Measurements from ENCODE around the gene KCTD17. TPM values are rescaled to one million over a fixed set of nuclear protein-coding genes. Genes with fewer than 3 reads are reported as not detected.

Gene KCTD17
- total and polyA plus RNA-seq, 5 experiments from 2014 or later = 9.1 to 26.6 (median 12.1) TPM

- ATAC-seq (no peak), DNase-seq (no peak)
- H3K36me3 Mint-ChIP-seq = no peaks in the 10 kb centered on the region
- peak overlapping the region in 1 of 10 donors; percentile 81 for H3K27ac Mint-ChIP-seq
- H3K4me1 Mint-ChIP-seq = peaks cover 3 to 26% (median 10%) of the 10 kb centered on the region in 4 donors
- no peaks in the 10 kb centered on the region for H3K9me3 Mint-ChIP-seq
- H3K4me3 Mint-ChIP-seq = no peak overlapping the region
- peaks cover 7 to 31% (median 13%) of the 10 kb centered on the region in 5 donors for H3K27me3 Mint-ChIP-seq
- POLR2A ChIA-PET = interaction anchor here (0.6 kb wide), 1 partner anchor 266 kb away, joined by 3 read pairs; no protein-coding TSS in a partner anchor
Observed at GRCh38 chr22:37095113-37095512, 43.6 kb downstream of the KCTD17 start.

- POLR2A ChIA-PET = no interaction called here
- DNase-seq = no peak
- no peak for ATAC-seq
- Mint-ChIP-seq H3K36me3 (no peaks in the 10 kb centered on the region), H3K27me3 (peaks cover 7 to 31% (median 13%) of the 10 kb centered on the region in 5 donors), H3K9me3 (no peaks in the 10 kb centered on the region), H3K4me1 (peaks cover 3 to 33% (median 11%) of the 10 kb centered on the region in 4 donors), H3K4me3 (peak overlapping the region in 1 of 10 donors; percentile 10), H3K27ac (no peak overlapping the region)
Observed at GRCh38 chr22:37097346-37097745, 45.8 kb downstream of the KCTD17 start.

- Mint-ChIP-seq H3K27me3 (peaks cover 7 to 30% (median 13%) of the 10 kb centered on the region in 5 donors), H3K36me3 (no peaks in the 10 kb centered on the region), H3K9me3 (no peaks in the 10 kb centered on the region), H3K4me1 (peaks cover 3 to 33% (median 11%) of the 10 kb centered on the region in 4 donors), H3K27ac (peak overlapping the region in 5 of 10 donors; percentile 4 to 84 (median 74)), H3K4me3 (peak overlapping the region in 1 of 10 donors; percentile 27)
- POLR2A ChIA-PET = interaction anchor here (1.6 to 2.1 kb wide), 2 partner anchors 23 to 98 kb away, joined by 4 to 6 read pairs; no protein-coding TSS in a partner anchor
- DNase-seq = peak in 3 of 10 donors; percentile 10 to 17 (median 14)
- peak; percentile 56 to 57 for ATAC-seq
Observed at GRCh38 chr22:37098976-37099591, 47.5 kb downstream of the KCTD17 start.

GRCh38 chr22:37100589-37101127, 49.1 kb downstream of the KCTD17 start:
- no peak for ATAC-seq
- Mint-ChIP-seq H3K27me3 (peaks cover 4 to 16% (median 13%) of the 10 kb centered on the region in 5 donors), H3K4me3 (no peak overlapping the region), H3K9me3 (no peaks in the 10 kb centered on the region), H3K36me3 (no peaks in the 10 kb centered on the region), H3K27ac (peak overlapping the region in 1 of 10 donors; percentile 40), H3K4me1 (peaks cover 3 to 29% (median 11%) of the 10 kb centered on the region in 4 donors)
- DNase-seq = no peak
- POLR2A ChIA-PET = interaction anchor here (2.1 kb wide), 1 partner anchor 22 kb away, joined by 6 read pairs; no protein-coding TSS in a partner anchor

GRCh38 chr22:37101311-37102066, 49.9 kb downstream of the KCTD17 start:
- H3K27me3 Mint-ChIP-seq = peaks cover 2 to 10% (median 8%) of the 10 kb centered on the region in 5 donors
- no peak for ATAC-seq

GRCh38 chr22:37103151-37103550, 51.6 kb downstream of the KCTD17 start:
- POLR2A ChIA-PET = no interaction called here
- peaks cover 0 to 3% (median 0%) of the 10 kb centered on the region in 5 donors for H3K27me3 Mint-ChIP-seq
- no peak overlapping the region for H3K27ac Mint-ChIP-seq
- no peak overlapping the region for H3K4me3 Mint-ChIP-seq
- H3K36me3 Mint-ChIP-seq = no peaks in the 10 kb centered on the region
- no peak for ATAC-seq
- H3K9me3 Mint-ChIP-seq = no peaks in the 10 kb centered on the region
- H3K4me1 Mint-ChIP-seq = peaks cover 3 to 21% (median 12%) of the 10 kb centered on the region in 4 donors
- DNase-seq = no peak

More at GRCh38 chr22:37101311-37102066, 49.9 kb downstream of the KCTD17 start:
- POLR2A ChIA-PET = no interaction called here
- H3K36me3 Mint-ChIP-seq = no peaks in the 10 kb centered on the region
- no peak overlapping the region for H3K4me3 Mint-ChIP-seq
- peaks cover 3 to 29% (median 11%) of the 10 kb centered on the region in 4 donors for H3K4me1 Mint-ChIP-seq
- DNase-seq = no peak
- peak overlapping the region in 1 of 10 donors; percentile 40 for H3K27ac Mint-ChIP-seq
- H3K9me3 Mint-ChIP-seq = no peaks in the 10 kb centered on the region

- no peaks in the 10 kb centered on the region for H3K9me3 Mint-ChIP-seq
- ATAC-seq (no peak), DNase-seq (no peak)
- H3K27ac Mint-ChIP-seq = peak overlapping the region in 2 of 10 donors; percentile 2 to 3
- H3K27me3 Mint-ChIP-seq = peaks cover 0 to 2% (median 0%) of the 10 kb centered on the region in 5 donors
- H3K36me3 Mint-ChIP-seq = no peaks in the 10 kb centered on the region
- H3K4me3 Mint-ChIP-seq = no peak overlapping the region
- POLR2A ChIA-PET = no interaction called here
- H3K4me1 Mint-ChIP-seq = peaks cover 1 to 15% (median 8%) of the 10 kb centered on the region in 4 donors
Observed at GRCh38 chr22:37103656-37104452, 52.3 kb downstream of the KCTD17 start.

- H3K9me3 Mint-ChIP-seq = no peaks in the 10 kb centered on the region
- no peaks in the 10 kb centered on the region for H3K36me3 Mint-ChIP-seq
- no peak overlapping the region for H3K4me3 Mint-ChIP-seq
- POLR2A ChIA-PET = no interaction called here
- no peak for DNase-seq
- H3K27ac Mint-ChIP-seq = peak overlapping the region in 1 of 10 donors; percentile 29
- H3K27me3 Mint-ChIP-seq = no peaks in the 10 kb centered on the region
- H3K4me1 Mint-ChIP-seq = peaks cover 0 to 7% (median 4%) of the 10 kb centered on the region in 4 donors
- no peak for ATAC-seq
Observed at GRCh38 chr22:37105154-37105553, 53.6 kb downstream of the KCTD17 start.

- H3K4me3 Mint-ChIP-seq = no peak overlapping the region
- H3K36me3 Mint-ChIP-seq = no peaks in the 10 kb centered on the region
- H3K27ac Mint-ChIP-seq = no peak overlapping the region
- H3K27me3 Mint-ChIP-seq = no peaks in the 10 kb centered on the region
- DNase-seq = no peak
- peaks cover 0 to 3% (median under 1%) of the 10 kb centered on the region in 4 donors for H3K4me1 Mint-ChIP-seq
- no peak for ATAC-seq
- POLR2A ChIA-PET = no interaction called here
- no peaks in the 10 kb centered on the region for H3K9me3 Mint-ChIP-seq
Observed at GRCh38 chr22:37105990-37106389, 54.4 kb downstream of the KCTD17 start.

- peaks cover 0 to 6% (median under 1%) of the 10 kb centered on the region in 4 donors for H3K4me1 Mint-ChIP-seq
- no peak for ATAC-seq
- no peaks in the 10 kb centered on the region for H3K27me3 Mint-ChIP-seq
- H3K36me3 Mint-ChIP-seq = no peaks in the 10 kb centered on the region
- H3K4me3 Mint-ChIP-seq = no peak overlapping the region
- POLR2A ChIA-PET = no interaction called here
- no peak for DNase-seq
- H3K9me3 Mint-ChIP-seq = no peaks in the 10 kb centered on the region
- peak overlapping the region in 4 of 10 donors; percentile 20 to 70 (median 37) for H3K27ac Mint-ChIP-seq
Observed at GRCh38 chr22:37107816-37108621, 56.5 kb downstream of the KCTD17 start.

GRCh38 chr22:37109242-37109917, 57.8 kb downstream of the KCTD17 start, which contains the start of gene TMPRSS6:
Gene TMPRSS6 (minus strand): TSS chr22:37109713. CDS start chr22:37103417, 6,296 bp downstream.
- no peaks in the 10 kb centered on the region for H3K27me3 Mint-ChIP-seq
- ATAC-seq (no peak), DNase-seq (no peak)
- POLR2A ChIA-PET = no interaction called here
- peak within 1 kb of the TSS in 1 of 10 donors; percentile 35 for H3K27ac Mint-ChIP-seq
- H3K4me3 Mint-ChIP-seq = no peak within 1 kb of the TSS
- H3K4me1 Mint-ChIP-seq = peaks cover 0 to 6% (median under 1%) of the 10 kb centered on the region in 4 donors
- H3K9me3 Mint-ChIP-seq = no peaks in the 10 kb centered on the region
- no peaks in the 10 kb centered on the region for H3K36me3 Mint-ChIP-seq
